Large intestine (tissue), 3 donors: Measurements from ENCODE around the gene PPM1L. TPM values are rescaled to one million over a fixed set of nuclear protein-coding genes. Genes with fewer than 3 reads are reported as not detected.

Source experiments
- DNase-seq, 2 donors: peaks; one replicate each; pipeline versions ENCODE4 v3.0.0 to v3.0.0-alpha.2; 2013
- H3K27ac ChIP-seq: one replicate; pipeline ENCODE4 v1.5.1; 2013; ENCODE audit warnings: low read length
- H3K27me3 ChIP-seq: 2 replicates; pipeline ENCODE4 v1.6.1; 2013; ENCODE audit warnings: low read length; ENCODE audit not compliant: control insufficient read depth, insufficient read depth
- H3K36me3 ChIP-seq: 2 replicates; pipeline ENCODE4 v1.6.1; 2013; ENCODE audit warnings: low read length; ENCODE audit not compliant: control insufficient read depth, insufficient read depth
- H3K4me1 ChIP-seq: one replicate; pipeline ENCODE4 v1.6.1; 2013; ENCODE audit warnings: low read length; ENCODE audit not compliant: control insufficient read depth, insufficient read depth
- H3K4me3 ChIP-seq: one replicate; pipeline ENCODE4 v1.5.1; 2013; ENCODE audit warnings: low read length
- H3K9me3 ChIP-seq: one replicate; pipeline ENCODE4 v1.6.1; 2013; ENCODE audit warnings: mild to moderate bottlenecking, low read depth, low read length, moderate library complexity; ENCODE audit not compliant: control insufficient read depth
- WGBS: methylation state at CpG from one replicate; pipeline ENCODE4 v1.1.5; 2013; ENCODE audit warnings: low lambda C conversion rate; ENCODE audit not compliant: insufficient coverage; 5-methylcytosine and 5-hydroxymethylcytosine counted together
- polyA plus RNA-seq: library from polyadenylated mRNA; unstranded; fragments of 120-200 nt; gene quantifications from one replicate; pipeline ENCODE4 v1.2.1, GENCODE V29; 2013

Gene PPM1L
- polyA plus RNA-seq, 1 donor: 4.5 TPM

DNA sequence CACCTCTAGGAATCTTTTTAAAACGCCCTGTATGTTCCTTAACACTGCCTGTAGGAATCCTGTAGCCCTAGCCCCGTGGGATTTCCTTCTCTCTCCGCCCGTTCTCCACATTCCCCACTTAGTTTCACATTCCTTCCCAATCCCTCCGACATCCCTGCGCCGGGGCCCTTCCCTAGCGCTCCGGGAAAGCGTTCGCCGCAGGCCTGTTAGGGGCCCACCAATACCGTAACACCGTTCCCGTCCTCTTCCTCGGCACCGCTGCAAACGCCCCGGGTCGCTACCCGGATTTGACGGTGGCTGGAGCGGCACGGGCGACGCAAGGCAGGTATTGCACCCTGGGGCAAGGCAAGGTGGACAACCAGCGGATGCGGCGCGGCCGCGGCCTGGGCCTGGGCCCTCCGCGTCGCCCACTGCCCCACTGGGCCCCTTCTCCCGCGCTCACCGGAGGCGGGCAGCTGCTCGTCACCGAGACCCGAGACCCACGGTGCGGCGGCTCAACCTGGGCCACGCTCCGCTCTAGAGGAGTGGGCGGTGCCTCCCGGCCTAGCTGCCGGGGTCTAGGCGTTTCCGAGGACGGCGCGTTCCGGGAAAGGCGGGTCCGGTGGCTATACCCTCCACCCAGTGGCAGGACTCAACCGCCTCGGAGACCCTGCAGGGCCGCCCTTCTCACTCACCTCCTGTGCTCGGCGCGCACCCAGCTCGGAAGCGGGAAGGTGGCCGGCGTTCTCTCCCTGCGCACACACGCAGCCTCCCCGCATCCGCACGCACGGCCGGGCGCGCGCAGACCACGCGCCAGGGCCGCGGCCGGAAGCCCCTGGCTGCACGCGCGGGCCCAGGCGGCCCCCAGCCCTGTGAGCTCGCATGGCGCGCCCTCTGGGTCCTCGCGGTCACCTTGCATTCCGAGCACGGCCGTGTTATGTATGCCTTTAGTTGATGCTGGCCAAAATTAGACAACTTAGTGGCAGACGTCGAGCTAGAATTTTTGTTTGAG, 348.8 kb downstream of the PPM1L start, which contains the start of gene B3GALNT1:
Gene B3GALNT1, minus strand, starts transcription at position 789 of the 991 bp plus-strand sequence. CDS start 18,595 bp downstream, outside the sequence.
- peak; percentile 26 to 80 for DNase-seq
- Histone ChIP-seq H3K4me3 (peak within 1 kb of the TSS; percentile 63), H3K27me3 (no peaks in the 10 kb centered on the region), H3K9me3 (no peaks in the 10 kb centered on the region), H3K36me3 (peaks cover 2% of the 10 kb centered on the region), H3K27ac (peak within 1 kb of the TSS; percentile 47), H3K4me1 (peaks cover 7% of the 10 kb centered on the region)
- WGBS: no CpG with 5 or more reads among the region's 97 CpGs

DNA sequence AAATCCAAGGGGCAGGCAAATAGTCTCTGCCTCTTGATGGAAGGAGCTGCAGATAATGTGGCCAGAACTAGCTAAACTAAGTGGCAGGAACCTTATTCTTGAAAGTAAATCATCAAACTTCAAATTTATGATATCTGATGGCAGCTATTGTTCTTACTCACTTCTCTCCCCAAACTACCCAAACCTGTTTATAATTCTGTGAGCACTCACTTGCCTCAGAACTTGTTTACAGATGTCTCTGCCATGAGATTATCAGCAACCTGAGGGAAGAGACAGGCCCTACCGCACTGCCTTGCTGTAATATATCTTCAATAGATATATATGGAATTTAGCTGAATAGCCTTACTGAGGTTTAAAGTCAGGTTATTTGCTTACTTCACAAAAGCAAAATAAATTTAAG, 351.3 kb downstream of the PPM1L start:
- Histone ChIP-seq H3K9me3 (no peaks in the 10 kb centered on the region), H3K36me3 (peaks cover 2% of the 10 kb centered on the region), H3K4me3 (no peak overlapping the region), H3K27ac (no peak overlapping the region), H3K4me1 (no peaks in the 10 kb centered on the region), H3K27me3 (no peaks in the 10 kb centered on the region)
- no CpG with 5 or more reads among the region's 1 CpG for WGBS
- no peak for DNase-seq

DNA sequence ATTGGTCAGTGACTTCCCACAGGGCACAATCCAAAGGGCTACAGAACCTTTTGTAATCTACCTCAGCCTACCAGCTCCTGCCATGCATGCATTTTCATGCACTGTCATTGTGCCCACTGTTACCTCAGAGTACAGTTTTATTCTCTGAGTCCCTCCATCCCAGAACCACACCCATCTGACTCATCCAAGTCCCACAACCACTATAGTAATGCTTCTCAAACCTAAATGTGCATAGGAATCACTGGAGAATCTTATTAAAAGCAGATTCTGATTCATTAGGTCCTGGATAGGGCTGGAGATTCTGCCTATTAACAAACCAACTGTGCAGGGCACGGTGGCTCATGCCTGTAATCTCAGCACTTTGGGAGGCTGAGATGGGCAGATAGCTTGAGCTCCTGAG, 352.8 kb downstream of the PPM1L start:
- Histone ChIP-seq H3K36me3 (no peaks in the 10 kb centered on the region), H3K27ac (no peak overlapping the region), H3K4me1 (no peaks in the 10 kb centered on the region), H3K27me3 (no peaks in the 10 kb centered on the region), H3K4me3 (no peak overlapping the region), H3K9me3 (no peaks in the 10 kb centered on the region)
- WGBS: no CpG with 5 or more reads among the region's 1 CpG
- no peak for DNase-seq

DNA sequence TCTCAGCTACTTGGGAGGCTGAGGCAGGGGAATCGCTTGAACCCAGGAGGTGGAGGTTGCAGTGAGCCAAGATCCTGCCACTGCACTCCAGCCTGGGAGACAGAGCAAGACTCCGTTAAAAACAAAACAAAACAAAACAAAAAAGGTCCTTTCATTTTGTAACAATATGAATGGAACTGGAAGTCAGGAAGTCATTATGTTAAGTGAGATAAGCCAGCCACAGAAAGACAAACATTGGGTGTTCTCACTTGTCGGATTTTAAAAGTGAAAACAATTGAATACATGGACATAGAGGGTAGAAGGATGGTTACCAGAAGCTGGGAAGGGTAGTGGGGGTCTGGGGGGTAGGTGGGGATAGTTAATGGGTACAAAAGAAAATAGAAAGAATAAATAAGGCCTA, 361.6 kb downstream of the PPM1L start:
- no peak for DNase-seq
- WGBS: 70% methylated on average over 1 of the region's 3 CpGs
- no peaks in the 10 kb centered on the region for H3K27me3 ChIP-seq
- H3K36me3 ChIP-seq: no peaks in the 10 kb centered on the region
- H3K4me3 ChIP-seq: no peak overlapping the region
- H3K27ac ChIP-seq: no peak overlapping the region
- H3K9me3 ChIP-seq: peaks cover 4% of the 10 kb centered on the region
- no peaks in the 10 kb centered on the region for H3K4me1 ChIP-seq

DNA sequence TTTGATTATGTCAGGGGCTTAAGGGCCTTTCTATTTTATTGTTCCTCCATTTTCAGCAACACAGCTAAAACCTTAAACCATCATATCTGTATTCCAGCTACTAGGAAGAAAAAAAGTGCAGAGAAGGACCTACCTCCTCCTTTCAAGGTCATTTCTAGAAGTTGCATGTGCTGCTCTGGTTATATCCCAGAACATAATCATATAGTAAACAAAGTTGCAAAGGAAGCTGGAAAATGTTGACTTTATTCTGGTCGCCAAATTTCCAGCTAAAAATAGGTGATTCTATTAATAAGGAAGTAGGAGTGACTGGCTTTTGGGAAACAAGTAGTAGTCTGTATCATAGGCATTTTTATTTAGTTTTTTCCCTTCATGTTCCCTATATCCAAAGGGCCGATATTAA, 370.5 kb downstream of the PPM1L start:
- Histone ChIP-seq H3K9me3 (peaks cover 3% of the 10 kb centered on the region), H3K4me3 (no peak overlapping the region), H3K4me1 (no peaks in the 10 kb centered on the region), H3K27ac (no peak overlapping the region), H3K27me3 (no peaks in the 10 kb centered on the region), H3K36me3 (no peaks in the 10 kb centered on the region)
- DNase-seq: no peak
- WGBS: 86% methylated on average over 1 of the region's 2 CpGs

Other genes starting within 250 kb of the PPM1L start
- gene KPNA4, start 190.7 kb upstream of the PPM1L start, polyA plus RNA-seq: 25.9 TPM
- gene ARL14, start 79.1 kb upstream of the PPM1L start, polyA plus RNA-seq: 5.9 TPM